22Rv1 (cell line): ENCODE results near the gene VPS8.

Experiments
- CTCF ChIP-seq: fragments of 450-650 bp; IDR thresholded peaks from 2 replicates; pipeline ENCODE4 v1.5.1; 2017; ENCODE audit warnings: mild to moderate bottlenecking
- ZFX ChIP-seq: fragments of 450-650 bp; IDR thresholded peaks from 2 replicates; pipeline ENCODE4 v1.6.1; 2017; ENCODE audit warnings: antibody characterized with exemption, borderline replicate concordance

GRCh38 chr3:184968115-184968514, 156.1 kb downstream of the VPS8 start:
- TF ChIP-seq CTCF = no peak
- no peak for TF ChIP-seq ZFX
